Muscle of back (tissue), 11 donors: ENCODE measurements around the gene RB1. TPM values are rescaled to one million over a fixed set of nuclear protein-coding genes. Genes with fewer than 3 reads are reported as not detected.

Source experiments
- DNase-seq, 3 donors: peaks; one replicate each; pipeline versions ENCODE4 v3.0.0 to v3.0.0-alpha.2; 2013
- polyA plus RNA-seq, 10 donors: library from polyadenylated mRNA; unstranded; fragments of 120-200 nt; gene quantifications; one replicate each; pipeline ENCODE4 v1.2.1, GENCODE V29; 2013; ENCODE audit not compliant: insufficient read length in 10 of 10

RB1 gene
- polyA plus RNA-seq, 10 donors = 48.1 to 77.1 (median 61.1) TPM

DNA sequence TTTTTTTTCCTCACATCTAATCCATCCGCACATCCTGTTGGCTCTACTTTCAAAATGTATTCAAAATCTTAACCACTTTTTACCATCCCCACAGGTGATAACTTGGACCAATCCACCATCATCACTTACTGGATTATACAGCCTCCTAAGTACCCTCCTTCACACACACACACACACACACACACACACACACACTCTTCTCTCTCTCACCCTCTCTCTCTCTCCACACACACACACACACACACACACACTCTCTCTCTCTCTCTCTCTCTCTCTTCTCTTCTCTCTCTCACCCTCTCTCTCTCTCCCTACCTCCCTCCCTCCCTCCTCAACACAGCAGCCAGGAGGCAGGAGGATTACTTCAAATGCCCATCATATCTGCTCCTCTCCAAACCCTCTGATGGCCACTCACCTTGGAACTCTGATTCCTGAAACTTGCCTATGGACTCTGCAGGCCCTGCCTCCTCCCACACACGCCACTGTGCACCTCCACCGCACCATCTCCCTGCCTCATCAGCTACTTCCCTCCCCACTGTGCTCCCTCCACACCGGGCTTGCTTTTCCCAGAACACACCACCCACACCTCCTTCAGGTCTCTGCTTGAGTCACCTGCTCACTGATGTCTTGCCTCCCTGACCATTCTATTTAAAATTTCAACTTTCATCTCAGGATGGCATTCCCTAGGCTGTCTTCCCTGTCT lies 189.7 kb downstream of the RB1 start:
- no peak for DNase-seq

DNA sequence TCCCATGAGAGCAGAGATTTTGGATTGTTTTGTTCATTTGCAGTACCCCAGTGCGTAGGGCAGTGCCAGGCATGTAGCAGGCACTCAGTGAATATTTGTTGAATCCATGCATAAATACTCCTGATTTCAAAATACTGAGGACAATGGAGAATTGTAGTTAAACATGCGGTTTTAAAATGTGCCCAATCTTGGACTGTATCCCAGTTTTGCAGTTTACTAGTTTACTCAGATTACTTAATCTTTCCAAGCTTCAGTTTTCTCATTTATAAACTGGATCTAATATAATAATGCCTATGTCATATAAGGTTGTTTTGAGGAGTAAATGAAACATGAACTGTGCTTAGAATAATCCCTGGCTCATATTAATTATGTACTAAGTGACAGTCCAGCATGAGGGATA lies 190.3 kb downstream of the RB1 start:
- no peak for DNase-seq

DNA sequence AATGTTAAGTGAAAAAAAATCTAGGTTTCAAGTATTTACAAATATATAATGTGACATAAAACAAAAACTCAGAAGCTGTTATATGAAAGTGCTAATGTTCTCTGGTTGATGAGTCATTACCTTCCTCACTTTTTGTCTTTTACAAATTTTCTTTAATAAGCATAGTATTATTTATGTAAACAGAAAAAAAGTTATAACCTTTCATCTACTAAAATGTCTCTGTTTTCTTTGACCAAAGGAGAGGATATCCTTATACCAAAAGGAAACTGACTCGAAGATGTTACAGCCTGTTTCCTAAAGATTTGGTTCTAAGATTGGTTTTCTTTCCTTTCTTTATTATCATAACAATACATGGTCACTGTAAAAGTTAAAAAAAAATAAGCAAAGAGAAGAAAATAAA lies 191.3 kb downstream of the RB1 start:
- DNase-seq = no peak

DNA sequence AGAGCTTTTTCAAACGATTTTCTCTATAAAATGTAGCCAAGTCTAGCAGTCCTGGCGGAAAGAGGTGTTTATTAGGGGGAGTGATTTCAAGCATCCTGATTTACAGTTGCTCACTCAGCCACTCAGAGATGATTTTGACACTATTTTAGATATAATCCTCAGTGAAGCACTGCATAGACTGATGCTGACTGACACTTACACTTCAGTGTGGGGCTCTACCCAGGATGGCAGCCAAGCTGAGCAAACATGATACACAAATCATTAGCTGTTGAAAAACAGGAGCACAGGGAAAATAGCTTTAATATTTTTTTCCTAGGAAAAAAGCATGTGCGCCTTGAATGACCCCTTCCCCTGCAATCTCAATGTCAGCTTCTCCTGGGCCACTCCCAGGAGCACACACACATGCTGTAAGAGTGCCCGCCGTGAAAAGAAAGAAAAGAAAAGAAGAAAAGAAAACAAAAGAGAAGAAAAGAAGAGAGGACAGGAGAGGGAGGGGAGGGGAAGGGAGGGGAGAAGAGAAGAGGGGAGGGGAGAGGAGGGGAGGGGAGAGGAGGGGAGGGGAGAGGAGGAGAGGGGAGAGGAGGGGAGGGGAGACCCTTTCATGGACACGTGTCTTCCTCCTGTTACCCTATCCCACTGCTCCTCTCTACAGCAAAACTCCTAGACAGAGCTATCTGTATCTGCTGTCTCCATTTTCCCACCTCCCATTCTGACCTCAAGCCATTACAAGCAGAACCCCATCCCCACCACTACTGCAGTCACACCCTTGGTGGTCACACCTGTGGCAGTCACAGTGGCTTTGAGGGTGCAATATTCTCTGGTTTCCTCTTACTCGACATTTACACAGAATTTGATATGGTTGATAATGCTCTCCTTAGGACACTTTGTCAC lies 193.0 kb downstream of the RB1 start:
- no peak for DNase-seq

DNA sequence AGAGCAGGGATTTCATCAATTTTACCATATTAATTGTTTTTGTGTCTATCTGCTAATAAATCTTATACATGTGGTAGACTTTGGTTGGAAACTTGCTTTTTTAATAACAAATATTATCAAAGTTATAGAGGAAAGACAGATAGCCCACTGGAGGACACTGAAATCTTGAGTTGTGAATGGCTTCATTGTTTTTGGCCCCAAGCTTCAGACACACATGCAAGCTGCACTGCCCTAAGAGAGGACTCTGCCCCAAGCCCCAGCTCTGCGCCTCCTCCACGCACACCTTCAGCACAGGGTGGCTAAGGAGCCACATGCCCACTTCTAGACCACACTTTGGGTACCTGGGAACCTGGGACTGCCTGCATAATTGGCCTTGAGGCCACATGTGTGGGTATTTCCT lies 194.1 kb downstream of the RB1 start:
- DNase-seq = no peak

DNA sequence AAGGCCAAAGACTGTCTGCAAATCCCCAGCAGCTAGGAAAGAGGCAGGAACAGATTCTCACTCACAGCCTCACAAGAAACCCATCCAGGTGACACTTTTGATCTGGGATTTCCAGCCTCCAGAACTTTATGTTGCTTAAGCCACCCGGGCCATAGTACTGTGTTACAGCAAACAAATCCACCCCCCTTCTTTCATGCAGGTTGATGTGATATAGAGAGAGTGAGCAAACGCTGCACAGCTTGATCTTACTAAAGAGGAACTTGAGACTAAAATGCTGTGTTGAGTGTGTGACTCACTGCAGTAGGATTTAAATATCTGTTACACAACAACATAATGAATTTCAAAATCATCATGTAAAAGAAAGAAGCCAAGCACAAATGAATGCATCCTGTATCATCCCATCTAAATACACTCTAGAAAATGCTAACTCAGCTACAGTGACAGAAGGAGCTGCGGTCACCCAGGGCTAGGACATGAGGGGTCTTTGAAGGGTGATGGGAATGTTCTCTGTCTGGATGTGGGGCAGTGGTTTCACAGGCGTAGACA lies 197.2 kb downstream of the RB1 start:
- DNase-seq = peak in 2 of 3 donors; percentile 25 to 50

DNA sequence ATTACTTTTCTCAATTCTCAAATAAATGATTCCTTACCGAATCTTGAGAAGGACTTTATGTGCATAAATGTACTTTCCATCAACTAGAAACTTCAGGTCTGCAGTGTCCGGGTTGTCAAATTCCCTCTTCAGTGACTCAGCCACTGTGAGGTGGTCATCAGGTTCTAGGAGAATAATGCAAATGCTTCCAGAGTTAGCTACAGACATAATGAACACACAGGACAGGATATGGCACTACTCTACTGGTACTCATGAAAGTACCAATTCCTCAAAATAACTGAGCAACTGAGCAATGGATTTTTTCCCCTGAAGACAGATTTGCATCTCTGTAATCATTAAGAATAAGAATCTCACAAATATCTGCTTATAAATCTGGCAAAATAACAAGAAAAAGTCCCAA lies 198.2 kb downstream of the RB1 start:
- no peak for DNase-seq

DNA sequence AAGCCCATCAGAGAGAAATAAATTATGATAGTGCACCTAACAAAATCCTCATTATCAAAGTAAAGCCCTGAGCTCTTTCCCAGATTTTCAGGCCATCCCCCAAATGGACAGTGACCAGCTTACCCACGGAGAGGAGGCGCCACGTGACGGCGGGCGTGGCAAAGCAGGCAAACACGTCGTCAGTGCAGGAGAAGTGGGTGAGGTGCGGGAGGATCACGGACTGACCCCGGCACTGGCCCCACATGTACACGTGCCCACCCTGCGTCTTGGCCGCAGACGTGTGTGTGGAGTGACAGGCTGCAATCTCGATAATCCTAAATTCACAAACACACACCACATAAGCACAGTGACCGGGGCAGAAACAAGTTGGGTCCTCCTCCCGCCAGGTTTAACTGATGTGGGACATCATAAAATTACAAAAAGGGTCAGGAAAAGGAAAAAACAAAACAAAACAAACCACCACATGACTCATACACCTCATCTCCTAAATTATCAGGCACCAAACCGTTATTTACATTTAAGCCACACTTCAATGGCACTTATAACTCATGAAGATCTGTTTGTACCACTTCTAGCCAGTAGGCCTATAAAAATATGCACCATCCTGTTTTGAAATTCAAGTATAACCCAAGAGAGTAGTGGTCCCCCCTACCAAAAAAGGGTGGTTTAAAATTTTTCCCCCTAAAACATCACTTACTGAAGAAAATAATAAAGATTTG lies 199.2 kb downstream of the RB1 start:
- no peak for DNase-seq

DNA sequence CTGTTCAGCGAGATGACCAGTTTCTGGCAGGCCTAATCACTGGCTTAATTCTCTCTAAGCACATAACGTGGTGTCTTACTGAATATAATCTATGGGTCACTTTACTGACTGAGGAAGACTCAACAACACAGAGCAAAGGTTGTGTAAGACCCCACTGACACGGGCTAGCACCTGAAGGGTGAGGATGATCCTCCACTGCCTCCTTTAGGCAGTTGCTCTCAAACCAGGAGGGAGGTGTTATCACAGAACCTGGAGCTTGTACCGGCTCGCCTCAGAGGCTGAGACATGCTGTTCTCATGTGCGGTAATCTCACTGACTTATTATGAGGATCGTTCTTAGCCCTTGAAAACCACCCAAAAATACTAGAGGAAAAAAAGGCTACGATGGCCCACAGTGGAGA lies 201.1 kb downstream of the RB1 start:
- DNase-seq = no peak

DNA sequence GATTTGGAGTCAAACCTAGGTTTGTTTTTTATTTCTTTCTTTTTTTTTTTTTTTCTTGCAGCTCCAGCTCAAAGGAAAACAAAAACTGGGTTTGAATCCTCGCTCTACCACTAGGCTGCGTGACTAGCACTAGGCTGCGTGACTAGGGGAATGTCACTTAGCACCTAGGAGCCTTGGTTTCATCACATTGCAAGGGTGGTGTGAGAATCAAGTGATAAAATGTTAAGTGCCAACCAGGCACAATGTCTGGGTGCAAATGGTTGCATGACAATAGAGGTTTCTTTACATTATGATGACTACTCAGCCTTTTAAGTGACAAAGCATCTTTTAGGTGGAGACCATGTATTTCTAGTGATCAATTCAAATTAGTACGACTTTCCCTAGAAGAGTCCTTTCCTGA lies 201.5 kb downstream of the RB1 start:
- DNase-seq = no peak

DNA sequence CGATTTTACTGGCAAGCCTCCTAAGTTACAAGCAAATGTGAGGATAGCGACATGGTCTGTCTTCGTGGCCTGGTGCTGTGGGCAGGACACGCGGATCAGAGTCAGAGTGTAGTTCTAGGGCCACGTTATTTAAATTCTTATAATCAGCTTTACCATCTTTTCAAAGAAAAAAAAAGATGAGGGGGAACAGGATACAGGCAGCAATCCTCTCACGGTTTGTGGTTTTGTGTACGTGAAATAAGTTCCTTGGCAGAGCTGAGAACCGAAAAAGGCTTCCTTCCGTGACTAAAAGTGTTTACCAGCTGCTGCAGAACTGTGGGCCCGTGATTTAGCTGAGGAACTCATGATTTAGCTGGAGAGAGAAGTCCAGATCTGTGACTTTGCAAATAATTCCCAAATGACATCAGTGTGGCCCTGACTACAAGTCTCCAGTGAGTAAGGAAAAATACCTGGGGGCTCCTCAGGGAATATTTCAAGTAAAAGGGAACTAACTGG lies 202.1 kb downstream of the RB1 start:
- peak in 2 of 3 donors; percentile 33 to 67 for DNase-seq

DNA sequence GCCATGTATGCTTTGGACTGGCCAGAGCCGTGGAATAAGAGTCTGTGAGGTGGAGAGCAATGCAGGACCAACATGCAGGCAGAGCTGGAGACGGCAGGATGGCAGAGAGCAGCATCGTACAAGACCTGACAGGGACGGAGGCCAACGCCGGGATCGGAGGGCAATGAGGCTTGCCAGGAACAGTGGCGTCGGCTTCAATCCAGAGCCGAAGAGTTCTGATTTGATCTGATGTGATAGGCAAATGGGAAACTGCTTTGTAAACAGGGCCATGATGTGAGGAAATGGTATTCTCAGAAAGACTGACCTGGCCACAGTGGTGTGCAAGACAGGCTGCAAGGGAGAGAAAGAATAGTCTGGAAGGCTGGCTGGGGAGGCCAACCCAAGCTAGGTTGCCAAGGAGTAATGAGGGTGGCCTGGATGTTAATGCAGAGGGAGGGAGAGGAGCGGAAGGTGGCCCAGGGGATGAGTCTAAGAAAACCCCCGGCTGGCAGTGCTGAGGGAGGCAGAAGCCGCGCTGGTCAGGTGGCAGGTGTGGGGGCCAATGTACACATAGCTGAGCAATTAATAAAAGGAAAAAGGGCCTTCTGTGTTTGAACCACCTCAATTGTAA lies 202.6 kb downstream of the RB1 start:
- no peak for DNase-seq

DNA sequence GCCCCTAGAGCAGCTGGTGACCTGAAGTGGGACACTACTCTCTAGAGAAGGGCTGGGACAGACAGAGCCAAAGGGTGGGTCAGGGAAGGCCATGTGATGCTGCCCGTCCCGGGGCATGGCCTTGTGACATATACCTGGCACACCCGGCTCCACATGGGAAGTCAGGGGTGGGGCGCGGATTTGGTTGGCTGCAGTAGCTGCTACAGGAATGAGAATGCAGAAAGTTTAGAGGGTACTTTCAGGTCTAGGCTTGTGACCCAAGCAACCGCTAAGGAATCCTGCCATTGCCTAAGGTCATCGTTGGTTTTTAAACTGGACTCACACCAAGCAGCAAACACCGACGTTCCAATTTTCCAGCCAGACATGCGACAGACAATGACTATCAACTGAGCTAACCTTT lies 203.5 kb downstream of the RB1 start:
- DNase-seq = no peak

DNA sequence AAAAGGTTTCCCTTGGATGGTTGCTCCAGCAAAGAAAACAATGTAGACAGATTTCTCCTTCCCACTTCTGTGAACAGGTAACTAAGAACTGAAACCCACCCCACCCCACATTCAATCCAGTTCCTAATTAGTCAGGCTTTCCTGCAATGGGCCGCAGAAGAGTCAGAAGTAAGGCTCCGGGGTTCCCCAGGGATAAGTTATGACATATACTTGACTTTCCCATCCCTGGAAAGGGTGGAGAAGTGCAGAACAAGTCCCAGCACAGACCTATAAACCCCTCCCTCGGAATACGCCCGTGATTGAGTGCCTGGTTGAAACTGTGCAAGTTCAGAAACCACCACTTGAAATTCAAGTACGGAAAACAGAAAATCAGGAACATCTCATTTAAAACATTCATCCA lies 204.5 kb downstream of the RB1 start:
- no peak for DNase-seq

DNA sequence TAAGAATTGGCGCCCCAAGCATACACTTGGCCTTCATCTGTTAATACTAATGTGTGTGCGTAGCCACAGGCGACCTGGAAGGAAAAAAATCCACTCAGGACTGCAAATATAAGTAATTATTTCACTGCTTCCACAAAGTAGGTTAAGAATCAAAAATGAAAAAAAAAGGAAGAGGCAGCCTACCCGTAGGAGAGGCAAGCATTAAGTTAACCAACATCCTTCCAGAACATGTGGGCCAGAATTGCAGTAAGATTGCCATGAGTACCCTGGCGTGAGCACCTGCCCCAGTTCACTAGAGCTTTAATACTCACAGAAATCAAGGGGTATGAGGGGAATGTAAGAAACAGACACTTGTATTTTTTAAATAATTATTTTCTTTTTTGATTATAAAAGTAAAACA lies 207.1 kb downstream of the RB1 start:
- no peak for DNase-seq

DNA sequence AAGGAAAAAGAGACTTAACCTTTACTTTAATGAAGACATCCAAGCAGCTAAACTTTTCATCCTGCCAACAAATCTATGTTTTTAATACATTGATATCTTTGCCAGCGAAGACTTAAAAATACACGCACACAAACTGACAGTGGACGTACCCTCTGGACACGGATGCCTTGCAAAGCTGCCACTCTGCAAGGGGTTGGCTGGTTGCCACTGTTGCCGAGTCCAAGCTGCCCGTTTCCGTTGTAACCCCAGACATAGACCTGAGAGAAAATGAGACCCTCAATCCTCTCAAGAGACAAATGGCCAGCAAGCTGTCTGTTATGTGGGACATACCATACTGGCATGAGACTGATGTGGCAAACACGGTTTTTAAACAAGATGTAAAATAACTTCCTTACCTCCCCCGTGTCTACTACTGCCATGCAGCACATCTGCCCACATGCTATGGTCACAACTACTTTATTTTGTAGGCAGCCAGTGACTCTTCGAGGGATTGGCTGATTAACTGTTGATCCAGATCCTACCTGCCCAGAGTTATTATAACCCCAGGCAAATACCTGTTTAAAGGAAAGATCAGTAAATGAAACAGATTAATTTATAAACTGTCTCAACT lies 208.2 kb downstream of the RB1 start:
- peak in 1 of 3 donors; percentile 34 for DNase-seq

DNA sequence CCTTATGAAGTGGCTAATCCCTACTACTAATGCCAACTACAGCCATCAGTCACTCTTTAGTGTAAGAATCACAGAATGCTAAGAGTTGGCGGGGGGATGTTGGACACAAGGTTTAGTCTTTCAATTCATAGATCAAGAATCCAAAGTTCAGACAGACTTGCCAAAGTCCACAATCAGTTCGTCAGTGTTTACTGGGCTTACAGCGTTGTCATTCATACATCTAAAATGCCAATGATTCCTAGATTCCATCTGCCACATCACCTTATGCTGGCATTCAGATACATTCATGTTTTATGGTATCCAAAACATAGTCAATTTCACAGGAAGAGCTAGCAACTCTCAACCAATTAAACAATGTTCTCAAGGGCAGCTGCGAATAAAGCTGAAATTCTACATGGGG lies 211.2 kb downstream of the RB1 start:
- DNase-seq = no peak

DNA sequence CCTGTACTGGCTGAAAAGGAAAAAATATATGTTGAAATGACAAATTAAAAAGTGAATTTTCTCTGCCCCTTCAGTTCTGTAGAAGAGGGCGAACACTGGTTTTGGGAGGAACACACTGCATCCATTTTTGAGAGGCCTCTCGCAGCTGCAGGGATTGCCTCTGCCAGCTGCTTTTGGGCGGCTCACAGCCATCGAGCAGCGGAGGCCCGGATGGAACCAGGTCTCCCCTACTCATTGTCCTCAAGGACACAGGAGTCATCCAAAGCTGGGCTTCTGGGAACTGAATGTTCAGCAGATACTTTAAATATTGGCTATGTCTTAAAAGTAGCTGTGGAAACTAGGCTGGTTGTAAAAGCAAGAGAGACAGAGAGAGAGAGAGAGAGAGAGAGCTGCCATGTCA lies 212.2 kb downstream of the RB1 start:
- peak in 1 of 3 donors; percentile 35 for DNase-seq

DNA sequence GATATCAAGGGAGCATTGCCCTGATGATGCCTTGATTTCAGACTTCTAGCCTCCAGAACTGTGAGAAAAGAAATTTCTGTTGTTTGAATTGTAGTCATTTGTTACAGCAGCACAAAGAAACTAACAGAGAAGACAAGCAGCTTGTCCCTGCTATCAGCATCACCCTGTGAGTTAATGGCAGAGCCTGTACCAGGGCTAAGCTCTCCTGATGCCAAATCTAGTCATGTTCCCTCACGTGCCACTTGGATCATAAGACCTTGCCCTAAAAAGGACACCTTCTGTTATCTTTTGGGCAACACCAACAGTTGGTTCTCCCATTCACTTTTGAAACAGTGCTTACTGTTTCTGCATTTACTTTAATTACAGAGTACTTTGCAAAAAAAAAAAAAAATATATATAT lies 214.5 kb downstream of the RB1 start:
- DNase-seq = no peak

DNA sequence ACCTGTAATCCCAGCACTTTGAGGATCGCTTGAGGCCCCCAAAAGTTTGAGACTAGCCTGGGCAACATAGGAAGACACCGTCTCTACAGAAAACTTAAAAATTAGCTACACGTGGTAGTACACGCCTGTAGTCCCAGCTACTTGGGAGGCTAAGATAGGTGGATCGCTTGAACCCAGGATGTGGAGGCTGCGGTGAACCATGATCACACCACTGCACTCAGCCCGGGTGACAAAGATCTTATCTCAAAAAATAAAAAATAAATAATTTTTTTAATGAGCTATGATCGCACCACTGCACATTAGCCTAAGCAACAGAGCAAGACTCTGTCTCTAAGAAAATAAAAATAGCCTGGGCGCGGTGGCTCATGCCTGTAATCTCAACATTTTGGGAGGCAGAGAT lies 222.7 kb downstream of the RB1 start:
- DNase-seq = no peak

DNA sequence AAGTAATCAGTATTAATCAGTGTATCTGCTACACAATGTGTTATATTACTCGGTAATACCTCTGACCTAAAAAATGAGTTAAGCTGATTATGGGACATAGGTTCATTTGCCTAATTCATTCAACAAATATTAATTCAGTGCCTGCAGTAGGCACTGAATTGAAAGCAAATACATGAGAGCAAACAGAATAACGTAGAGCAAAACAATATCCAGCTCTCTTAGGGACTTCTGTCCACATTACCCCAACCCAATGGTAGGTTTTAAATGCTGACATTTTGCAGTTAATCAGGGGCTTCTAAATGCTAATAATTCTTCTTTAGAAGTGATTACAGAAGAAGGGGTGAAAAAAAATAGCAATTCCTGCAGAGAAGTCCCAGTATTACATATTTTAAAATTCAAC lies 224.4 kb downstream of the RB1 start:
- no peak for DNase-seq
